OCI-LY7 (cell line): Measurements from ENCODE around the gene EPB41L4A. TPM values are rescaled to one million over a fixed set of nuclear protein-coding genes. Genes with fewer than 3 reads are reported as not detected.

Experiments
- BruUV-seq: library from RNA; stranded (reverse); fragments of 400-500 nt; replicated peaks from 2 replicates; lab custom pipeline; 2021; lab: Mats Ljungman, UMichigan
- CTCF ChIA-PET: fragments of 300-600 bp; sonication (Branson Sonifier 250); formaldehyde crosslinking; loops from one replicate; lab custom pipeline; 2022; ENCODE audit warnings: antibody characterized with exemption; ENCODE audit not compliant: unreplicated experiment; lab: Charles Lee
- POLR2A ChIA-PET: fragments of 300-600 bp; sonication (Branson Sonifier 250); formaldehyde crosslinking; loops from one replicate; lab custom pipeline; 2022; ENCODE audit warnings: antibody characterized with exemption; lab: Charles Lee
- DNase-seq: peaks from one replicate; pipeline ENCODE4 v3.0.0-alpha.2; 2015; ENCODE audit warnings: low spot score
- H2AFZ ChIP-seq: fragments of 200-600 bp; sonication (generic), shearing (Covaris generic); 2 replicates; pipeline ENCODE4 v1.6.1; 2014; ENCODE audit warnings: mild to moderate bottlenecking, antibody characterized with exemption, low read length, moderate library complexity
- H3K27ac ChIP-seq: fragments of 200-600 bp; sonication (generic); 2 replicates; pipeline ENCODE4 v1.5.1; 2014; ENCODE audit warnings: mixed run types, low read depth, mild to moderate bottlenecking, moderate library complexity, low read length, inconsistent platforms; ENCODE audit not compliant: poor library complexity, severe bottlenecking
- H3K36me3 ChIP-seq: fragments of 200-600 bp; sonication (generic); 2 replicates; pipeline ENCODE4 v1.6.1; 2014; ENCODE audit warnings: mild to moderate bottlenecking, antibody characterized with exemption, low read length, moderate library complexity, mixed read lengths; ENCODE audit not compliant: insufficient read depth
- H3K4me1 ChIP-seq: fragments of 200-600 bp; sonication (generic); 2 replicates; pipeline ENCODE4 v1.5.1; 2014; ENCODE audit warnings: mild to moderate bottlenecking, low read length; ENCODE audit not compliant: insufficient read depth, poor library complexity, severe bottlenecking
- H3K4me2 ChIP-seq: fragments of 200-600 bp; sonication (generic); 2 replicates; pipeline ENCODE4 v1.6.1; 2014; ENCODE audit warnings: mild to moderate bottlenecking, low read length
- H3K4me3 ChIP-seq: fragments of 200-600 bp; sonication (generic); 2 replicates; pipeline ENCODE4 v1.5.1; 2014; ENCODE audit warnings: mild to moderate bottlenecking, low read depth, low read length; ENCODE audit not compliant: poor library complexity, severe bottlenecking
- H3K79me2 ChIP-seq: fragments of 200-600 bp; sonication (generic); 2 replicates; pipeline ENCODE4 v1.6.1; 2016; ENCODE audit warnings: low read depth, mild to moderate bottlenecking, low read length, moderate library complexity, mixed read lengths; ENCODE audit not compliant: insufficient read depth
- H3K9me2 ChIP-seq: fragments of 200-600 bp; sonication (generic); 2 replicates; pipeline ENCODE4 v1.6.1; 2016; ENCODE audit warnings: mild to moderate bottlenecking, low read length, mixed read lengths; ENCODE audit not compliant: insufficient read depth
- H3K9me3 ChIP-seq: fragments of 200-600 bp; sonication (generic); 2 replicates; pipeline ENCODE4 v1.6.1; 2014; ENCODE audit warnings: mild to moderate bottlenecking, mixed run types, low read length, mixed read lengths
- H4K20me1 ChIP-seq: fragments of 200-600 bp; sonication (generic); 2 replicates; pipeline ENCODE4 v1.6.1; 2014; ENCODE audit warnings: mild to moderate bottlenecking, antibody characterized with exemption, low read length, moderate library complexity, mixed read lengths; ENCODE audit not compliant: insufficient read depth
- EZH2phosphoT487 ChIP-seq: fragments of 200-600 bp; sonication (generic); IDR thresholded peaks from 2 replicates; pipeline ENCODE4 v1.6.1; 2018; ENCODE audit warnings: low read depth, borderline replicate concordance, mild to moderate bottlenecking, mixed run types, antibody characterized with exemption, low read length, moderate library complexity, mixed read lengths
- intact Hi-C: fragments of 100-400 bp; cut with micrococcal nuclease; formaldehyde crosslinking; loops from one replicate; pipeline ENCODE4 v1.10.0; 2022; ENCODE audit not compliant: unreplicated experiment
- total RNA-seq, 2 experiments: library from RNA; depleted of rRNA in 1 of 2; stranded (reverse); fragments of >200 nt in 1 of 2; shearing (Covaris generic) in 1 of 2; gene quantifications; 2 replicates each; pipeline ENCODE4 v1.2.3, GENCODE V29; 2014 to 2022
- TF ChIP-seq, protein P1 (sequence below): fragments of 200-600 bp; sonication (generic); conservative IDR thresholded peaks from 2 replicates; pipeline ENCODE4 v1.5.1; 2014; ENCODE audit warnings: mild to moderate bottlenecking, antibody characterized with exemption, low read length, moderate library complexity, mixed read lengths

EPB41L4A gene
- total RNA-seq, 2 experiments from 2014 or later = 0.03 TPM; not detected in 1

- H2AFZ ChIP-seq = no peak overlapping the region
- H3K4me3 ChIP-seq = no peak overlapping the region
- intact Hi-C loops = no loop called here
- ChIA-PET POLR2A (no interaction called here), CTCF (no interaction called here)
- H3K4me1 ChIP-seq = no peaks in the 10 kb centered on the region
- DNase-seq = no peak
- H3K9me3 ChIP-seq = no peaks in the 10 kb centered on the region
- H3K36me3 ChIP-seq = no peaks in the 10 kb centered on the region
- TF ChIP-seq, protein P1, sequence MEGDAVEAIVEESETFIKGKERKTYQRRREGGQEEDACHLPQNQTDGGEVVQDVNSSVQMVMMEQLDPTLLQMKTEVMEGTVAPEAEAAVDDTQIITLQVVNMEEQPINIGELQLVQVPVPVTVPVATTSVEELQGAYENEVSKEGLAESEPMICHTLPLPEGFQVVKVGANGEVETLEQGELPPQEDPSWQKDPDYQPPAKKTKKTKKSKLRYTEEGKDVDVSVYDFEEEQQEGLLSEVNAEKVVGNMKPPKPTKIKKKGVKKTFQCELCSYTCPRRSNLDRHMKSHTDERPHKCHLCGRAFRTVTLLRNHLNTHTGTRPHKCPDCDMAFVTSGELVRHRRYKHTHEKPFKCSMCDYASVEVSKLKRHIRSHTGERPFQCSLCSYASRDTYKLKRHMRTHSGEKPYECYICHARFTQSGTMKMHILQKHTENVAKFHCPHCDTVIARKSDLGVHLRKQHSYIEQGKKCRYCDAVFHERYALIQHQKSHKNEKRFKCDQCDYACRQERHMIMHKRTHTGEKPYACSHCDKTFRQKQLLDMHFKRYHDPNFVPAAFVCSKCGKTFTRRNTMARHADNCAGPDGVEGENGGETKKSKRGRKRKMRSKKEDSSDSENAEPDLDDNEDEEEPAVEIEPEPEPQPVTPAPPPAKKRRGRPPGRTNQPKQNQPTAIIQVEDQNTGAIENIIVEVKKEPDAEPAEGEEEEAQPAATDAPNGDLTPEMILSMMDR = no peak
- TF ChIP-seq EZH2phosphoT487 = no peak
- no peaks in the 10 kb centered on the region for H3K79me2 ChIP-seq
- no peaks in the 10 kb centered on the region for H4K20me1 ChIP-seq
- BruUV-seq = no TSS peak
- no peak overlapping the region for H3K4me2 ChIP-seq
- no peak overlapping the region for H3K27ac ChIP-seq
- H3K9me2 ChIP-seq = no peaks in the 10 kb centered on the region
These were observed 181.6 kb downstream of the EPB41L4A start for GRCh38 chr5:112237456-112237855.

- Histone ChIP-seq H2AFZ (no peak overlapping the region), H3K4me1 (no peaks in the 10 kb centered on the region), H3K79me2 (no peaks in the 10 kb centered on the region), H3K9me3 (no peaks in the 10 kb centered on the region), H3K27ac (no peak overlapping the region), H3K4me3 (no peak overlapping the region), H3K9me2 (no peaks in the 10 kb centered on the region), H3K36me3 (no peaks in the 10 kb centered on the region), H4K20me1 (no peaks in the 10 kb centered on the region), H3K4me2 (no peak overlapping the region)
- intact Hi-C loops = no loop called here
- POLR2A ChIA-PET = no interaction called here
- TF ChIP-seq, protein P1 = no peak
- TF ChIP-seq EZH2phosphoT487 = no peak
- no TSS peak for BruUV-seq
- DNase-seq = no peak
- CTCF ChIA-PET = no interaction called here
These were observed 185.1 kb downstream of the EPB41L4A start for GRCh38 chr5:112234000-112234399.

GRCh38 chr5:112232667-112233066, 186.4 kb downstream of the EPB41L4A start:
- Histone ChIP-seq H3K9me3 (no peaks in the 10 kb centered on the region), H3K79me2 (no peaks in the 10 kb centered on the region), H4K20me1 (no peaks in the 10 kb centered on the region), H3K9me2 (no peaks in the 10 kb centered on the region), H3K36me3 (no peaks in the 10 kb centered on the region), H3K4me1 (no peaks in the 10 kb centered on the region), H3K4me3 (no peak overlapping the region), H2AFZ (no peak overlapping the region), H3K27ac (no peak overlapping the region), H3K4me2 (no peak overlapping the region)
- BruUV-seq = no TSS peak
- intact Hi-C loops = no loop called here
- POLR2A ChIA-PET = no interaction called here
- DNase-seq = no peak
- CTCF ChIA-PET = no interaction called here
- TF ChIP-seq EZH2phosphoT487 = no peak
- TF ChIP-seq, protein P1 = no peak
